ENCODE measurements around the gene SORCS1.
"Not testable (repeated sequence)": the region's sequence is repeated elsewhere in the genome, so short reads cannot be mapped to it uniquely, and the experiment has no call there.

Gene SORCS1

DNA sequence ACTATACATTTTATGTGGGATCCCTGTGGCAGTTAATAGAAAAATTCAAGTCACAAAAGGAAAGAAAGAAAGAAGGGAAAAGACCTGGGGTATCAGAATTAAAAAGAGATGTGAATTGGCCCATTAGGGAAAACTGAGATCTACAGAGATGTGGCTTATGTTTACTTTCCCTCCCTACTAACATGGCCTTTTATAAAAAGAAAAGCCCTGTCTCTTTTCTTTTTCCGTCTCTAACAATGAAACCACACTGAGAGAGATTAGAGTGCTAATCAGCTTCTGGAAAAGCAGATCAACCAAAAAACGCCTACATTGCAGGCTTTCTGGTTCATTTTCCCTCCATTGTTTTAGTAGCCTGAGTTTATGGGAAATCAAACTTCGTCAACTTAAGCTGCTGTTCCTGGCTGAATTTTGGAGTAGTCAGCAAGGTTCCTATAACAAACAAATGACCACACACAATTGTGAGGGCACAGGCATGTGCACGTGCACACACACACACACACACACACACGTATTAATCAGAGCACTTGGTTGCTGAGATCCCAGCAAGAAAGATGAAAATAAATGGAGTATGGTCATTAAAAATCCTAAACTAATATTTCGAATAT, 235.1 kb downstream of the SORCS1 start:
- CTCF ChIA-PET = no interaction called here
- Histone ChIP-seq H3K9me3 (ENCODE audit: control insufficient read depth, insufficient read depth, low read depth, low read length) (no peaks in the 10 kb centered on the region), H3K4me3 (ENCODE audit: low read depth, low read length) (no peak overlapping the region), H3K36me3 (ENCODE audit: control insufficient read depth in 2 of 2, insufficient read depth in 1 of 2, low read length in 2 of 2) (no peaks in the 10 kb centered on the region), H3K27ac (ENCODE audit: extremely low read depth, low read depth, low read length) (no peak overlapping the region), H3K4me1 (ENCODE audit: control insufficient read depth, insufficient read depth, low read length) (peaks cover 24% of the 10 kb centered on the region)
- TF ChIP-seq, protein P1, sequence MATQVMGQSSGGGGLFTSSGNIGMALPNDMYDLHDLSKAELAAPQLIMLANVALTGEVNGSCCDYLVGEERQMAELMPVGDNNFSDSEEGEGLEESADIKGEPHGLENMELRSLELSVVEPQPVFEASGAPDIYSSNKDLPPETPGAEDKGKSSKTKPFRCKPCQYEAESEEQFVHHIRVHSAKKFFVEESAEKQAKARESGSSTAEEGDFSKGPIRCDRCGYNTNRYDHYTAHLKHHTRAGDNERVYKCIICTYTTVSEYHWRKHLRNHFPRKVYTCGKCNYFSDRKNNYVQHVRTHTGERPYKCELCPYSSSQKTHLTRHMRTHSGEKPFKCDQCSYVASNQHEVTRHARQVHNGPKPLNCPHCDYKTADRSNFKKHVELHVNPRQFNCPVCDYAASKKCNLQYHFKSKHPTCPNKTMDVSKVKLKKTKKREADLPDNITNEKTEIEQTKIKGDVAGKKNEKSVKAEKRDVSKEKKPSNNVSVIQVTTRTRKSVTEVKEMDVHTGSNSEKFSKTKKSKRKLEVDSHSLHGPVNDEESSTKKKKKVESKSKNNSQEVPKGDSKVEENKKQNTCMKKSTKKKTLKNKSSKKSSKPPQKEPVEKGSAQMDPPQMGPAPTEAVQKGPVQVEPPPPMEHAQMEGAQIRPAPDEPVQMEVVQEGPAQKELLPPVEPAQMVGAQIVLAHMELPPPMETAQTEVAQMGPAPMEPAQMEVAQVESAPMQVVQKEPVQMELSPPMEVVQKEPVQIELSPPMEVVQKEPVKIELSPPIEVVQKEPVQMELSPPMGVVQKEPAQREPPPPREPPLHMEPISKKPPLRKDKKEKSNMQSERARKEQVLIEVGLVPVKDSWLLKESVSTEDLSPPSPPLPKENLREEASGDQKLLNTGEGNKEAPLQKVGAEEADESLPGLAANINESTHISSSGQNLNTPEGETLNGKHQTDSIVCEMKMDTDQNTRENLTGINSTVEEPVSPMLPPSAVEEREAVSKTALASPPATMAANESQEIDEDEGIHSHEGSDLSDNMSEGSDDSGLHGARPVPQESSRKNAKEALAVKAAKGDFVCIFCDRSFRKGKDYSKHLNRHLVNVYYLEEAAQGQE (tag by site-specific recombination; IDR thresholded peaks at IDR 0.05) = no peak
- peak; percentile 19; the same call in 1 of the 2 replicates for TF ChIP-seq TRIM28 (IDR thresholded peaks at IDR 0.05; ENCODE audit: borderline replicate concordance, low read length)
- POLR2A ChIA-PET = no interaction called here

DNA sequence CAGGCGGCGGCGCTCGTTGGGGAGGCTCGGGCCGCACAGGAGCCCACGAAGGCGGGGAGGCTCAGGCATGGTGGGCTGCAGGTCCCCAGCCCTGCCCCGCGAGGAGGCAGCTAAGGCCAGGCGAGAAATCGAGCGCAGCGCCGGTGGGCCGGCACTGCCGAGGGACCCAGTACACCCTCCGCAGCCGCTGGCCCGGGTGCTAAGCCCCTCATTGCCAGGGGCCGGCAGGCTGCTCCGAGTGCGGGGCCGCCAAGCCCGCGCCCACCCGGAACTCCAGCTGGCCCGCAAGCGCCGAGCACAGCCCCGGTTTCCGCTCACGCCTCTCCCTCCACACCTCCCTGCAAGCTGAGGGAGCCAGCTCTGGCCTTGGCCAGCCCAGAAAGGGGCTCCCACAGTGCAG, 236.4 kb downstream of the SORCS1 start:
- H3K36me3 ChIP-seq (ENCODE audit: control insufficient read depth in 2 of 2, insufficient read depth in 1 of 2, low read length in 2 of 2); H3K27ac ChIP-seq (ENCODE audit: extremely low read depth, low read depth, low read length); H3K4me3 ChIP-seq (ENCODE audit: low read depth, low read length); H3K9me3 ChIP-seq (ENCODE audit: control insufficient read depth, insufficient read depth, low read depth, low read length); POLR2A ChIA-PET; CTCF ChIA-PET: not testable (repeated sequence)
- peaks cover 24% of the 10 kb centered on the region for H3K4me1 ChIP-seq (ENCODE audit: control insufficient read depth, insufficient read depth, low read length)

DNA sequence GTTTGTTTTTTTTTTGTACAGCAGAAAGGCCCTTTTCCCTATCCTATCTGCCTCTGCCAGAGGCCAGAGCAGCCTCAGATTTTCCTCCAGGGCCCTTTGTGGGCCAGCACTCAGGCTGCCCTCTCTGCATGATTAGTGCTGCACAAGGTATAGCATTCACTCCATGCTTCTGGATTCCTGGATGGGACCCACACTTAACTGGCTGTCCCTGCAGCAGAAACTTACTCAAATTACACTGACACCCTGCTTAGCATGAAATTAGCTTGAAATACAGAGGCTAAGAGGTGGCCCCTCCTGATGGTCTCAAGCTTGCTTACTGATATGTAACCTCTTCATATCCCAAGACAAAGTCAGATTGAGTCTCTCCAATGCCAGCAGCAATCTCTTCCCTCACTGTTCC, 239.3 kb downstream of the SORCS1 start:
- peak overlapping the region; percentile 54; the same call in 1 of the 2 replicates for H3K27ac ChIP-seq (ENCODE audit: extremely low read depth, low read depth, low read length)
- POLR2A ChIA-PET = no interaction called here
- no peaks in the 10 kb centered on the region for H3K9me3 ChIP-seq (ENCODE audit: control insufficient read depth, insufficient read depth, low read depth, low read length)
- no peak overlapping the region for H3K4me3 ChIP-seq (ENCODE audit: low read depth, low read length)
- peaks cover 15% of the 10 kb centered on the region for H3K4me1 ChIP-seq (ENCODE audit: control insufficient read depth, insufficient read depth, low read length)
- CTCF ChIA-PET = interaction anchor here (0.6 kb wide), 1 partner anchor 86 kb away, joined by 3 read pairs; no protein-coding TSS in a partner anchor
- no peaks in the 10 kb centered on the region for H3K36me3 ChIP-seq (ENCODE audit: control insufficient read depth in 2 of 2, insufficient read depth in 1 of 2, low read length in 2 of 2)
- TF ChIP-seq ZFHX2 (tag by site-specific recombination; conservative IDR thresholded peaks at IDR 0.05) = no peak
- TF ChIP-seq, protein P2, sequence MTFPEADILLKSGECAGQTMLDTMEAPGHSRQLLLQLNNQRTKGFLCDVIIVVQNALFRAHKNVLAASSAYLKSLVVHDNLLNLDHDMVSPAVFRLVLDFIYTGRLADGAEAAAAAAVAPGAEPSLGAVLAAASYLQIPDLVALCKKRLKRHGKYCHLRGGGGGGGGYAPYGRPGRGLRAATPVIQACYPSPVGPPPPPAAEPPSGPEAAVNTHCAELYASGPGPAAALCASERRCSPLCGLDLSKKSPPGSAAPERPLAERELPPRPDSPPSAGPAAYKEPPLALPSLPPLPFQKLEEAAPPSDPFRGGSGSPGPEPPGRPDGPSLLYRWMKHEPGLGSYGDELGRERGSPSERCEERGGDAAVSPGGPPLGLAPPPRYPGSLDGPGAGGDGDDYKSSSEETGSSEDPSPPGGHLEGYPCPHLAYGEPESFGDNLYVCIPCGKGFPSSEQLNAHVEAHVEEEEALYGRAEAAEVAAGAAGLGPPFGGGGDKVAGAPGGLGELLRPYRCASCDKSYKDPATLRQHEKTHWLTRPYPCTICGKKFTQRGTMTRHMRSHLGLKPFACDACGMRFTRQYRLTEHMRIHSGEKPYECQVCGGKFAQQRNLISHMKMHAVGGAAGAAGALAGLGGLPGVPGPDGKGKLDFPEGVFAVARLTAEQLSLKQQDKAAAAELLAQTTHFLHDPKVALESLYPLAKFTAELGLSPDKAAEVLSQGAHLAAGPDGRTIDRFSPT (tag by site-specific recombination; IDR thresholded peaks at IDR 0.05) = no peak
- TF ChIP-seq TRIM28 (IDR thresholded peaks at IDR 0.05; ENCODE audit: borderline replicate concordance, low read length) = 0 out of 2 replicates have a peak, but pooled peaks have one; percentile 40
- TF ChIP-seq ZNF391 (tag by site-specific recombination; IDR thresholded peaks at IDR 0.05; ENCODE audit: borderline replicate concordance, low read depth) = no peak

DNA sequence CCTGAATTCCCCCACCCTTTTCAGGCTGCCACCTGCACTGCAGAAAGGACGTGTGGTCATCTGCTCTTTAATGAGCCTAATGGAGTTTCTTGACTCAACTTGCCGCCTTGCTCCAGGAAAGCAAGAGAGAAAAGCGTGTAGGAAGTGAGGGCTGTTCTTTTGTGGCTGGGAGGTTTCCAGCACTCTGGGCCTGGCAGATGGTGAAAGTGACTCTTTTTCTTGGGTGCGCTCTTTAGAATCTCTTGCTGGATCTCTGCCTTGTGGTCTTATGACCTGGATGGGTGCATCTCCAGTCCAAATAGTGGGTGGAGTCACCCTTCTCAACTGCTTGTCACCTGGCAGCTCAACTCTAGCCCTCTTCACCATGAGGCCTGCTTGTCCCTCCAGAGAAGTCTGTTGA, 244.0 kb downstream of the SORCS1 start:
- Histone ChIP-seq H3K9me3 (ENCODE audit: control insufficient read depth, insufficient read depth, low read depth, low read length) (no peaks in the 10 kb centered on the region), H3K36me3 (ENCODE audit: control insufficient read depth in 2 of 2, insufficient read depth in 1 of 2, low read length in 2 of 2) (no peaks in the 10 kb centered on the region), H3K4me1 (ENCODE audit: control insufficient read depth, insufficient read depth, low read length) (peaks cover 11% of the 10 kb centered on the region), H3K27ac (ENCODE audit: extremely low read depth, low read depth, low read length) (no peak overlapping the region), H3K4me3 (ENCODE audit: low read depth, low read length) (no peak overlapping the region)
- CTCF ChIA-PET = no interaction called here
- POLR2A ChIA-PET = no interaction called here
- TF ChIP-seq ZNF670 (tag by site-specific recombination; IDR thresholded peaks at IDR 0.05; ENCODE audit: low read depth) = no peak
- TF ChIP-seq ZNF324 (tag by site-specific recombination; IDR thresholded peaks at IDR 0.05) = no peak
- TF ChIP-seq, protein P3, sequence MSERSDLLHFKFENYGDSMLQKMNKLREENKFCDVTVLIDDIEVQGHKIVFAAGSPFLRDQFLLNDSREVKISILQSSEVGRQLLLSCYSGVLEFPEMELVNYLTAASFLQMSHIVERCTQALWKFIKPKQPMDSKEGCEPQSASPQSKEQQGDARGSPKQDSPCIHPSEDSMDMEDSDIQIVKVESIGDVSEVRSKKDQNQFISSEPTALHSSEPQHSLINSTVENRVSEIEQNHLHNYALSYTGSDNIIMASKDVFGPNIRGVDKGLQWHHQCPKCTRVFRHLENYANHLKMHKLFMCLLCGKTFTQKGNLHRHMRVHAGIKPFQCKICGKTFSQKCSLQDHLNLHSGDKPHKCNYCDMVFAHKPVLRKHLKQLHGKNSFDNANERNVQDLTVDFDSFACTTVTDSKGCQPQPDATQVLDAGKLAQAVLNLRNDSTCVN (tag by site-specific recombination; optimal IDR thresholded peaks at IDR 0.05) = no peak
- no peak for TF ChIP-seq ZNF239 (tag by site-specific recombination; IDR thresholded peaks at IDR 0.05)
- TF ChIP-seq, protein P4, sequence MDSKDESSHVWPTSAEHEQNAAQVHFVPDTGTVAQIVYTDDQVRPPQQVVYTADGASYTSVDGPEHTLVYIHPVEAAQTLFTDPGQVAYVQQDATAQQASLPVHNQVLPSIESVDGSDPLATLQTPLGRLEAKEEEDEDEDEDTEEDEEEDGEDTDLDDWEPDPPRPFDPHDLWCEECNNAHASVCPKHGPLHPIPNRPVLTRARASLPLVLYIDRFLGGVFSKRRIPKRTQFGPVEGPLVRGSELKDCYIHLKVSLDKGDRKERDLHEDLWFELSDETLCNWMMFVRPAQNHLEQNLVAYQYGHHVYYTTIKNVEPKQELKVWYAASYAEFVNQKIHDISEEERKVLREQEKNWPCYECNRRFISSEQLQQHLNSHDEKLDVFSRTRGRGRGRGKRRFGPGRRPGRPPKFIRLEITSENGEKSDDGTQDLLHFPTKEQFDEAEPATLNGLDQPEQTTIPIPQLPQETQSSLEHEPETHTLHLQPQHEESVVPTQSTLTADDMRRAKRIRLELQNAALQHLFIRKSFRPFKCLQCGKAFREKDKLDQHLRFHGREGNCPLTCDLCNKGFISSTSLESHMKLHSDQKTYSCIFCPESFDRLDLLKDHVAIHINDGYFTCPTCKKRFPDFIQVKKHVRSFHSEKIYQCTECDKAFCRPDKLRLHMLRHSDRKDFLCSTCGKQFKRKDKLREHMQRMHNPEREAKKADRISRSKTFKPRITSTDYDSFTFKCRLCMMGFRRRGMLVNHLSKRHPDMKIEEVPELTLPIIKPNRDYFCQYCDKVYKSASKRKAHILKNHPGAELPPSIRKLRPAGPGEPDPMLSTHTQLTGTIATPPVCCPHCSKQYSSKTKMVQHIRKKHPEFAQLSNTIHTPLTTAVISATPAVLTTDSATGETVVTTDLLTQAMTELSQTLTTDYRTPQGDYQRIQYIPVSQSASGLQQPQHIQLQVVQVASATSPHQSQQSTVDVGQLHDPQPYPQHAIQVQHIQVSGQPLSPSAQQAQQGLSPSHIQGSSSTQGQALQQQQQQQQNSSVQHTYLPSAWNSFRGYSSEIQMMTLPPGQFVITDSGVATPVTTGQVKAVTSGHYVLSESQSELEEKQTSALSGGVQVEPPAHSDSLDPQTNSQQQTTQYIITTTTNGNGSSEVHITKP (tag by site-specific recombination; IDR thresholded peaks at IDR 0.05) = no peak
- no peak for TF ChIP-seq YY2 (tag by site-specific recombination; IDR thresholded peaks at IDR 0.05)
- TF ChIP-seq ZNF701 (tag by site-specific recombination; IDR thresholded peaks at IDR 0.05) = no peak
- TF ChIP-seq IKZF3 (tag by site-specific recombination; IDR thresholded peaks at IDR 0.05) = no peak
- no peak for TF ChIP-seq ZNF785 (tag by site-specific recombination; IDR thresholded peaks at IDR 0.05)
- no peak for TF ChIP-seq ZNF221 (tag by site-specific recombination; IDR thresholded peaks at IDR 0.05; ENCODE audit: borderline replicate concordance)
- no peak for TF ChIP-seq ZNF791 (tag by site-specific recombination; IDR thresholded peaks at IDR 0.05)

Data from HEK293 (cell line).